Skin epidermis (tissue), 12 donors: Measurements from ENCODE around the gene CASP10.
"Not testable (repeated sequence)": the region's sequence is repeated elsewhere in the genome, so short reads cannot be mapped to it uniquely, and the experiment has no call there.

Source experiments
- H3K27ac ChIP-seq, 21 experiments: fragments of 200-600 bp; sonication (generic) in 11 of 21; one replicate each; pipeline ENCODE4 v1.5.0; 2020; ENCODE audit warnings: mild to moderate bottlenecking in 3 of 21, inconsistent platforms in 2 of 21, moderate library complexity in 2 of 21
- H3K4me3 ChIP-seq, 7 experiments: fragments of 200-600 bp; sonication (generic) in 2 of 7; one replicate each; pipeline ENCODE4 v1.5.0; 2020; ENCODE audit warnings: inconsistent platforms in 2 of 7, mild to moderate bottlenecking in 2 of 7, moderate library complexity in 1 of 7

CASP10 gene

GRCh38 chr2:201182650-201183364, at the start of gene CASP10:
Gene CASP10 (plus strand): TSS chr2:201183141. CDS start chr2:201185778, 2,637 bp downstream.
- peak within 1 kb of the TSS; percentile 31 to 59 (median 38) for H3K4me3 ChIP-seq
- H3K27ac ChIP-seq = peak within 1 kb of the TSS in 20 of 21 experiments; percentile 25 to 84 (median 68)

- H3K4me3 ChIP-seq = no peak overlapping the region
- peak overlapping the region in 13 of 21 experiments; percentile 8 to 88 (median 40) for H3K27ac ChIP-seq
These were observed 47.6 kb upstream of the CASP10 start for GRCh38 chr2:201135386-201135785.

- no peak overlapping the region for H3K4me3 ChIP-seq
These were observed 46.0 kb upstream of the CASP10 start for GRCh38 chr2:201136889-201137321.

GRCh38 chr2:201137505-201138400, 45.2 kb upstream of the CASP10 start:
- no peak overlapping the region for H3K4me3 ChIP-seq
- peak overlapping the region in 5 of 21 experiments; percentile 2 to 72 (median 41) for H3K27ac ChIP-seq

More at GRCh38 chr2:201136889-201137321, 46.0 kb upstream of the CASP10 start:
- H3K27ac ChIP-seq = peak overlapping the region in 10 of 21 experiments; percentile 2 to 72 (median 34)

GRCh38 chr2:201138401-201138970, 44.5 kb upstream of the CASP10 start:
- H3K4me3 ChIP-seq = no peak overlapping the region
- peak overlapping the region in 2 of 21 experiments; percentile 29 for H3K27ac ChIP-seq

GRCh38 chr2:201138986-201139781, 43.8 kb upstream of the CASP10 start:
- H3K4me3 ChIP-seq = not testable (repeated sequence)
- H3K27ac ChIP-seq = peak overlapping the region in 3 of 21 experiments; percentile 29 to 44 (median 29)

GRCh38 chr2:201139836-201140604, 42.9 kb upstream of the CASP10 start:
- Histone ChIP-seq H3K4me3 (no peak overlapping the region), H3K27ac (no peak overlapping the region)

- H3K27ac ChIP-seq = no peak overlapping the region
These were observed 38.6 kb upstream of the CASP10 start for GRCh38 chr2:201144101-201145051.

GRCh38 chr2:201148434-201148990, 34.4 kb upstream of the CASP10 start:
- Histone ChIP-seq H3K27ac (peak overlapping the region in 15 of 21 experiments; percentile 5 to 83 (median 63)), H3K4me3 (no peak overlapping the region)

More at GRCh38 chr2:201144101-201145051, 38.6 kb upstream of the CASP10 start:
- H3K4me3 ChIP-seq = no peak overlapping the region

GRCh38 chr2:201149064-201149820, 33.7 kb upstream of the CASP10 start:
- Histone ChIP-seq H3K4me3 (no peak overlapping the region), H3K27ac (peak overlapping the region in 17 of 21 experiments; percentile 5 to 88 (median 64))

- H3K4me3 ChIP-seq = not testable (repeated sequence)
- H3K27ac ChIP-seq = peak overlapping the region in 15 of 21 experiments; percentile 0 to 88 (median 62)
These were observed 33.1 kb upstream of the CASP10 start for GRCh38 chr2:201149821-201150165.

- Histone ChIP-seq H3K27ac (peak overlapping the region in 20 of 21 experiments; percentile 32 to 88 (median 68)), H3K4me3 (no peak overlapping the region)
These were observed 32.4 kb upstream of the CASP10 start for GRCh38 chr2:201150454-201151020.

- peak overlapping the region; percentile 26 to 88 (median 67) for H3K27ac ChIP-seq
- no peak overlapping the region for H3K4me3 ChIP-seq
These were observed 31.6 kb upstream of the CASP10 start for GRCh38 chr2:201151127-201151981.

- Histone ChIP-seq H3K27ac (peak overlapping the region in 17 of 21 experiments; percentile 24 to 83 (median 67)), H3K4me3 (no peak overlapping the region)
These were observed 30.4 kb upstream of the CASP10 start for GRCh38 chr2:201152517-201152916.
